ENCODE results near the gene CCDC171.

GRCh38 chr9:15849871-15850270 is 297.0 kb downstream of the CCDC171 start:
- TF ChIP-seq CTCF (IDR thresholded peaks at IDR 0.05; ENCODE audit: insufficient read depth, low read length, poor library complexity, severe bottlenecking) = no peak
- TF ChIP-seq EZH2phosphoT487 (conservative IDR thresholded peaks at IDR 0.05; ENCODE audit: low read length) = no peak

Data from SU-DHL-6 (cell line).